ENCODE results near the gene HAND2.

The HAND2 gene

DNA sequence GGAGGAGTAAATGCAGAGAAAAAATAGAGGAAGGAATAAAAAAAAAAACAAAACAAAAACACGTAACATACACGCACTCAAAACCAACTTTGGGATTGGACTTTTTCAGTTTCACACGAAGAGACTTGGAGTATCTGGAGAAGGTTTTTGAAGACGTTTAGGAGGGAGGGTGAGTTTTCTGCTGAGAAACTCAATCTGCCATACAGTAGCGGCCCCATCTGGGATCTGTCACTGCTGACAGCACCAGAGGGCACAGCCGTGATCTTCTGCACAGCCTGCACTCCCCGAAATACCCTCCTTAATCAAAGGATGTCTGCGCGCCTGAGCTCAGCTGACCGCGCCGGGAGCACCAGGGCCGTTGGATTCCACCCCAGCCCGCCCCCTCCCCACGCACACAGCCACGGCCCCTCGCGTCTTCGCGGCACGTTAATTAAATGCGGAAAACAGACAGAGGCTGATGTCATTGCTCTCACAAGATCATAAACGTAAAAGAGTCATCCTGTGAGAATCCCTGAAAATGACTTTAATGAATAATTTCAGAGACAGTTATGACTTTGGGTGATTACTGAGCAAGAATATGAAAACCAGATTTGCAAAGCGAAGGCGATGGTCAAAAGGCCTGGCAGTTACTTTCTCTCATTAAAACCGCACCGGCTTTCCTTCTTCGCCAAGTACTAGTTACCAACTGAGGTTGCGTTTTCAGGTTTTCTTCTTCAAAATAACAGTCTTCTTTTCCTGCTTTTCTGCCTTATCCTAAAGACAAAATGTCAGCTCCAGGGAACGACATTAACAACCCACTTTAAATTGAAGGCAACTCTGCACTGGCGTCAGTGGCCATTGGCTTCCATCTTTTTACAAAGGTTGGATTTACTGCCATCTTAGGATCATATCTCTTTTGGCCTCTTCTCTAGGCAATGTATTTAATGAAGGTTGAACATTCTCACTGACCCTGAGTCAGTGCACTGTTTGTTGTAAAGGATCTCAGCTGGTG, 10.6 kb downstream of the HAND2 start:
- DNase-seq (ENCODE audit: low read depth in 2 of 2): no peak

DNA sequence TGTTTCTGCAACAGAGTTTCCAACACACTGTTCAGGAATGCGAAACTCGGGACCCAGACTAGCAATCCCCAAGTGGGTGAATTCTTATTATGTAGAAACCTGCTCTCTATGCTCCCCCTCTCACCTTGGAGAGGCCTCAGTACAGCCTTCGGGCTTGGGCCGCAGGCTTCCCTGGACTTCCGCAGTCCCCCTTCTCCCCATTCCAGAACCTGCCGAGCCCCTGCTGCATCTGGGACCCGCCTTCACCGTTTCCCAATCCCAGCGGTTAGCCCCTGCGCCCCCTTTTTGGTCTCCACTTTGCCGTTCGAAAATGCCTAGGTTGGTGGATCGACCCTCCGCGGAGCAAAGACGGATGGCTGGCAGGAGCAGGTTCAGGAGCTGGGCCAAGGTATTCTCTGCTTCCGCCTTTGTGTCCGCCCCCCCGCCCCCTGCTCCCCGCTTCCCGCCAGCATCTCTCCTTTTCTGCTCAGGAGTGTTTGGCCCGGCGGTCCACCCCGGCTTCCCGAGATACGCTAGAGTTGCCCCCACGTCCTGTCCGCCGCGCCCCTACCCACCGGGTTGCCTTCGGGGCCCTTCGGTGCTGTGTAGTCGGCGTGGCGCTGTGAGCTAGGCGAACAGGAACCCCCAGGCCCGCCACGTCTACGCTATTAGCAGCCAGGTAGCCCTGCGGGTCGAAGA, 11.5 kb downstream of the HAND2 start:
- DNase-seq (ENCODE audit: low read depth in 2 of 2): no peak

DNA sequence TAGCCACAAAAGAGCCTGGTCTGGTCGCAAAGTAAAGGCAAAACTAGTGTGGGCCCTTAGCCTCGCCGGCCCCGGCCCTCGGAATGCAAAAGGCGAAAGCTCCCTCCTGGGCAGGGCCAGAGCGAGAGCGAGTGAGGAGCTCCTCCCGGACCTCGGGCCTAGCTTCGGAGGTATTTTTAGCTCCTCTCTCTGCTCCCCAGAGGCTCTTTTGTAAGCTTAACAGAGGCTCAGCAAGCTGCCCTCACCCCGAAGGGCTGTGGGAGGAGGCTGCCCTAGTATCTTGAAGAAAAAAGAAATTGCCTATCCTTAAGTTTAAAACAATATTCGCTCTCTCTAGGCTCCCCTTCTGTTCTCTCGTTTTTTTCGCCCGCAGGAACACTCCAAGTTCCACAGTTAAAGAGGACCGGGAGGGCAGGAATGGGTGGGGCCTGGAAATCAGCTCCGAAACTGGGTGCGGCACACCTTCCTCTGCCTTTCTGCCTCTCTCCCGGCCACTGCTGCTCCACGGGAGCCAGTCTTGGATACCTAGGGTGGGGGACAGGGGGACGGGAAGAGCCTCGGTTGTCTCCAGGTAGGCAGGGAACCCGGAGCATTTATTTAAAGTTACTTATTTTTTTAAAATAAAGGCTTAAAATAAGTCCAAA, 12.1 kb downstream of the HAND2 start:
- no peak for DNase-seq (ENCODE audit: low read depth in 2 of 2)

DNA sequence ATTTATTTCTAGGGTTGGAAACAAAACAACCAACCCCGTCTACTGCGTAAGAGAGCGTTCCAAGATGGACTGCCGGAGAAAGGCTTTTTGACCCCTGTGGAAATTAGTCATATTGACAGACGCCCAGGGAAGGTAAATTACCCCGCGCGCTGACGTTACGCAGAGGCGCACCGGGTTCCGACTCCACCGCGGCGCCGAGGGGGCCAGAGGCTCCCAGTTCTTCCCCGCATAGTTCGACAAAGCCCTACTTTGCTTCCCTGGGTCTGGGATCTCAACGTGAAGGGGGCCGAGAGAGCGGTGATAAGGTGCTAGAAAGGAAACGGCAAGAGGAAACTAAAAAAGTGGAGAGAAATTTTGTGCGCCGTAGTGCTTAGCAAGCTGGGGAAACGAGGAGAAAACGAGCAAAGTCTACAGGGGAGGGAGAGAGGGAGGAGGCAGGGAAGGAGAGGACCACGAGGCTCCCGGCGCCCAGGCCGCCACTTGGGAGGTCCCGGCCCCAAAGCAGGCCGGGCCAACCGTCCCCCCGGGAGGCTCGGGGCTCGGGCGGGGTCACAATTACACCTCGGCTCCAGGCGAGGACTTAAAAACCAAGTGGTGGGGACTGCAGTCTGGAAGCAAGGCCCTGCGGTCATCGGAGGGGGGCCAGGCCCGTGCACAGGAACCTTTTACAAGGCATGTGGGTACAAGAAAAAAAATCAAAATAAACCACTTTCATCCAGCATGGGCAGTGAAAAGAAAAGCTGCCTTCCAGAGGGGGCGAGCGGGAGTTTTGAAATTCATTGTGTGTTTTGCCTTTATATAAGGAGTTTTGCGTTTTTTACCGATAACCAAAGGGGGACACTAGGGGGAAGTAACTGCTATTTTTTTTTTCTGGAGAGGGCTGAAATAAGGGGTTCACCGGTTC, 13.2 kb downstream of the HAND2 start:
- DNase-seq (ENCODE audit: low read depth in 2 of 2): no peak

DNA sequence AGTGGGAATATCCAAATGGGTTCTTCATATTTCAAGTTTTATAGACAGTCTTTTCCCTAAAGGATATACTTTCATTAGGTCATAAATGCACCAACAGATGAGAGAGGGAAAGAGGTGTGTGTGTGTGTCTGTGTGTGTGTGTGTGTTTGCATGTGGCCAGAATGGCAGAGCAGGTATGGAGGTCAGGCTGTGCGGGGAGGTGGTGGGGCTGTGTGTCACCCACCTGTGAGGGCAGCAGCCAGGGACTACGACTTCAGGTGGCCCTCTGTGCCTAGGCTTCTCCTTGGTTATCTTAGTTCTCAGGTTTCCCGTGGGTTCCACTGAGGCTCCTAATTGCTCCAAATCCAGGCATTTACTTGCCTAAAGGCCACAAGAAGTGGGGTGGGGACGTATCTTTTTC, 14.6 kb downstream of the HAND2 start:
- no peak for DNase-seq (ENCODE audit: low read depth in 2 of 2)

DNA sequence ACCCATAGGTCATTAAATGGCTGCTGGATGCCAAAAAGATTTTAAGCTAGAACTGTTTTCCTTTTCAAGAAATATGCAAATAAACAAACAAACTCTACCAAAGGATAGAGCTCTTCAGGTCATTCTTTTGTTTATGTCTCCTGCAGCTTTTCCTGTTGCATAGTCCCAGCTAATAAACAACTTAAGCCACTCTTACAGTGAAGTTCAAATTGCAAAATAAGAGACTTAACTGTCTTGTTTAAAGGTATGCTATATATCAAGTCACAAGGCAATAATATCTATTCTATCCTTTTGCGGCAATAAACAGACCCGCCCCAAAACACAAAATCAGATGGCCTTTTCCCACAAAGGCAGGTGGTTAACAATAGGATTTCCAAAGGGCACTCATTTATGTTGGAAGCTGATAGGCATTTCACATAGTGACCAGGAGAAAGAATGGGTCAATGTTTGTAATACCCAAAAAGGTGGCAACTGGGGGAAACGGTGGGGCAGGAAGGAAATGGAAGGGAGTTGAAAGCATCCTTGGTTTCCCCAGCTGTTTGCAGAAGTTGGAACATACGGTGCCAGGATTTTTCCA, 15.3 kb downstream of the HAND2 start:
- no peak for DNase-seq (ENCODE audit: low read depth in 2 of 2)

DNA sequence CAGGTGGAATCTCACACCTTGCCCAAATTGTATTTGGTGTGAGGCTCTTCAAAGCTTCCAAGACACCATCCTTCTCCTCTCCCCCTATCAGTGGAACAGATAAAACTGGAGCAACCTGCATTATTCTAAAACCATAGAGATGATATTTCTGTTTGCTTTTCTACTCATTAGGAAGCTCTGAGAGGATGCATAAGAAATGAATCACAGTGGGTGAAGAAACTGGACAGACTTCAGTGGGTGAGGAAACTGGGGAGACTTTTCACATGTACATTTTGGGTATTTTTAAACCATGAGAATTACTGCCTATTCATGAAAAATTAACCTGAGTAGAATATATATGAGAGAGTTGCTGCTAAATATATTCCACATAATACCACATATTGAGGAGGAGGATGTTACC, 16.4 kb downstream of the HAND2 start:
- no peak for DNase-seq (ENCODE audit: low read depth in 2 of 2)

DNA sequence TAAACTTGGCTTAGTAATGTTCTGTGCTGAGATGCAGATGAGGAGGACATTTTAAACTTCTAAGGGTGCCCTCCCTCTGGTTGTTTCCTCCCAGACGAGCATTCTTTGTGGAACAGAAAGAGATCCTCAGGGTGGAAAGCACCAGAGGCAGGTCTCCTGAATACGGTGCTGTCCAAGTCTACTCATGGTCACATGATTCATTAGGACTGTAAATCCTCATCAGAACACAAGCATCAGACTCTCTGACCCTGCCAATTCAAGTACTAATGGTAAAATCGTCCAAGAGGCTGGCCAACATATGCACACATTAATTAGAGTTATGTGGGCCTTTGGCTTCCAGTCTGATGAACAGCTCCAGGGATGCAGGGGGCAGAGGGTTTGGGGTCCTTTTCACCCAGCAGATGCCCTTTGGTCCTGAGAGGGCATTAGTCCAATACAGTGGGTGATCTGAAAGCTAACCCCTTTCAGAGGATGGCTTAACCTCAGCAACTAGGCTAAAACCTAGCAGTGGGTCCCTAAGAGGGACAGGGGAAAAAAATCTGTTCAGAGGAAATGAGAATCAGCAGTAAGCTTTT, 18.2 kb downstream of the HAND2 start:
- no peak for DNase-seq (ENCODE audit: low read depth in 2 of 2)

DNA sequence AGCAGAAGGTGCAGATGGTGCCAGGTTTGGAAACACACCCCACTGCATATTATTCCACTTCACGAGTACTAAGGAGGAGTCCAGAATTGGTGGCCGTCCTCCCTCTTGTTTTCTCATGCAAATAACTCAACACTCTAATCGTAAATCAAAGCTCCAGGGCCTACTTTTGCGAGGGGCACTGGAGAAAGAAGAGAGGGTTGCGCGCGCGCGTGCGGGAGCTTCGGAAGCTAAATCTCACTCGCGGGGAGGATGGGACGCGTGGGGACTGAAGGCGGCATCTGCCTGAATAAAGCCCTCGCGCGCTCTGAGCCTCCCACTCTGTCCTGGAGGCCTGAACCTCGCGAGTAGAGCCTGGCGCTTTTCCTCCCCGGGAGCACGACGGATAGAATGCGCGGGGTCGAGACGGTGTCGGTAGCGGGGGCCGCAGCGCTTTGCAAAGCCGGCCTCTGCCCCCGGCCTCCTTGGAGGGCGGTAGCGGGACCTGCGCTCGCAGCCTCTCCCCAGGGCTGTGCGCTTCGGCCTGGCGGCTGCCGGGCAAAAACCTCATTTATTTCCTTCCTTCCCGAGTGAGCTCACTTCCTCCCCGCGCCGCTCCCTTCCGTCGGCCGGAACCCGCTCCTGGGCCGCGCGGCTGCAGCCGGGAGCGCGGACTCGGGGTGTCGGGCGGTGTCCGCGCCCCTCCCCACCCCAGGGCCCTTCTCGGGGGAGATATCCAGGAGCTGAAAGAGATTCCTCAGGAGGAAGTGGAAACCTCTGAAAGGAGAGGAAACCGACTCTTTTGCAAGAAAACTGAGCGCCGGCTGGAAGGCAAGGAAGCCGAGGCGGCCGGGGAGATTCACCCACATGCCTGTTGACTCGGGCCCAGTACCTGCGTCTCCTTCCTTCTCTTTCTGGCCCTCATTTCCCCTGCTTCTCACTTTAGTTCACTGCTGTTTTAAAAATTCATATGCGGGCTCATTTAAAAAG, 20.7 kb downstream of the HAND2 start:
- DNase-seq (ENCODE audit: low read depth in 2 of 2): no peak

DNA sequence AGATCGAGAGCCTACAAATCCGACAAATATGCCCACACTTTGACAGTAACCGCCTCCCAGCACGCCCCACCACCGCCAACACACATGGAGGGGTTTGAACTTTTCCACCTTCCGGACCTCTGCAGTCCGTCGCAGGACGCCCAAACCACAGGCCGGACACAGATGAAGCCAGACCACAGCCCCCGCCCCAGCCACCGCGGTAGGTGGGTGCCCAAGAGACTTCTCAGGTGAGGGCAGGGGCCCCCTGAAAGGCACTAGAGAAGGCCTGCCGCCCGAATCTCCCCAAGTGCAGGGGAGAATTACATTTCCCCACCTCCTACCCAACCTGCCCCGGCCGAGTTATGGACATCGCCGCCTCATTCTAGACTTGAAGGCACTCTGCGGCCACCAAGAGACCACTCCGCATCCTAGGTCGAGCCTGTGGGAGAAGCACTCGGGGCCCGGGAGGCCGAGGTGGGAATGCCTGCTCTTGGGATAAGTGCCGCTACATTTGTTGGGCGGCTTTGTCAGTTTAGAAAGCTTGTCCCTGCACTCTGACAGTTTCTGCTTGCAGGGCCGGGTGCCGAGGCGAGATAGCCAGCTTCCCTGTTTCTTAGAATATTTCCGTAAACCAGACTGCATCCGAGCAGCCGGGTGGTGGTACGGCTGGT, 21.5 kb downstream of the HAND2 start:
- no peak for DNase-seq (ENCODE audit: low read depth in 2 of 2)

DNA sequence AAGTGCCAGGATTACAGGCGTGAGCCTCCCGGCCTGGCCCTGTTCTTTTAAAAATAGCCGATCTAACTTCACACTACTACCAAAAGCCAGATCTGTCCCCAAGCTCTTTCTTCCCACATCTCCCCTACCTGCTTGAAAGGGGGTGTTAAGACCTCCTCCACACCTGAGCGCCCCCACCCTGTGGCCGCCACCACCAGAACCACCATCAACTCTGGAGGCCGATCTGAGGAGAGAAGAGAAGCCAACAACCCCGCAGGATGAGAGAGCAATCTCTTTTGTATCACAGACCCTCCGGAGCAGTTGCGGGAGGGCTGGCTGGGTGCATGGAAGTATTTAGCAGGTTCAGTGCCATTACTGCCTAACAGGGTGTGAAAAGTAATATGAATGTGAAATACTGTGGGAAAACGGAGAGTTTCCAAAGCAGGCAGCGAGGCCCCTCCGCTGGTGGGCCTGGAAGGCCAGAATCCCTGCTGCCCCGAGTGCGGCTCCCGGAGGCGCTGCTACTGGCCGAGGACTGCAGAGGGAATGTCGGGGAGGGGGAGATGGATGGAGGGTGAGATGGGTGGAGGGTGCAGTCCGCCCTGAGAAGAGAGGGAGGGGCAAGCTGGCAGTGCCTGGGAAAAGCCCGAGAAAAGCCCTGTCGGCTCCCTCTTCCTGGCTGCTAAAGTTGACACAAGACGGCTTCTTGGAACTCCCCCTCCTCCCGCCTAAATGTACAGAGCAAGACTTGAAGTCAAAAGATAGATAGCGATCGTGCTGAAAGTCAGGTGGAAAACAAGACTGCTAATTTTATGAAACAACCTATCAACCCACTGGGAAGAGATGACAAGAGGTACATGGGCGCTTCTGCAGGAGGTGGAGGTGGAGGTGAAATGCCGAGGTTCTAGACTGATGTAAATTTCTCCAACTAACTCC, 22.3 kb downstream of the HAND2 start:
- no peak for DNase-seq (ENCODE audit: low read depth in 2 of 2)

DNA sequence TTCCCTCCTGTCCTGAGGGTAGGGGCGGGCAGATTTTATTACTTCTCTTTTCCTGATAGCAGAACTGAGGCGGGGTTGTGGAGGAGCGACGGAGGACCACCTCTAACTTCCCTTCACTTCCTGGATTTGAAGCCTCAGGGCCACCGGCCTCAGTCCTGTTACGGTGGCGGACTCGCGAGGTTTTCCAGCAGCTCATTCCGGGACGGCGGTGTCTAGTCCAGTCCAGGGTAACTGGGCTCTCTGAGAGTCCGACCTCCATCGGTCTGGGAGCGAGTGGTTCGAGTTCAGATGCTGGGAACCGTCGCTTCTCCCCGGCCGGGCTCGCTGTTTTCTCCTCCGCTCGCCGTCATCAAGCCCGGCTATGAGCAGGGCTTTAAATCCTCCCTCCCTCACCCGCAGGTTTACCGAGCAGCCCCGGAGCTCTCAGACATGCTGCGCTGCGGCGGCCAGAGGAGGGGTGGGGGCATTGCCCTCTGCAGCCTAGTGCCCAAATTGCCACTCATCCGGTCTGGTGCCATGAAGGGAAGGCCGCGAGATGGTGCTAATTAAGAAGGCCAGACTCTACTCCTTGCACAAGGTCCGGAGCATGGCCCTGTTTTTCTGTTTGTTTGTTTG, 23.3 kb downstream of the HAND2 start:
- DNase-seq (ENCODE audit: low read depth in 2 of 2): no peak

DNA sequence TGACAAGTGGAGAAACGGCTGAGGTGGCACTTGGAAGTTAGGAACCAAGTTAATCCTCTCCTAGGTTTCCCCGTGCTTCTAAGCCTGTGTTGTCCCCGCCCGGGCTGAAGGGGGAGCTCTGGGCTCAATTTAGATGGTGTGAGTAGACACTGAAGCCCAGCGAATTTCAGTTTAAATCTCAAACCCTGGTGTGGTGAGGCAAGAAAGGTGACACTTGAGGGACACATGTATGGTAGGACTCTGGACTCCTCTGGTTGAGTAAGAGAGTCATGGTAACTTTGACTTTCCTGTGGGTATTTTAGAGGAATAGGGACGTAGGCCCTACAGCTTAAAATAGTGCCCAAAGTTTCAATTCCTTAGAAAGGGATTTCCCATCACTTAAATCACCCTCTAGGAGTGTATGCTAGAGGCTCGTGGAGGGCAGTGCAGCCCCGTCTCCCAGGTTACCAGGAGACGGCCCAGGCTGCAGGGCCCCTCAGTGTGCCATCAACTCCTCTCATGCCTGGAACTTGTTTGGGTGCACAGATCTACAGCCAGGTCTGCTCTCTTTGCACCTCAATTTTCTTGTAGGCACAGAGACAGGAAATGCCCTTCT, 24.0 kb downstream of the HAND2 start:
- DNase-seq (ENCODE audit: low read depth in 2 of 2): no peak

DNA sequence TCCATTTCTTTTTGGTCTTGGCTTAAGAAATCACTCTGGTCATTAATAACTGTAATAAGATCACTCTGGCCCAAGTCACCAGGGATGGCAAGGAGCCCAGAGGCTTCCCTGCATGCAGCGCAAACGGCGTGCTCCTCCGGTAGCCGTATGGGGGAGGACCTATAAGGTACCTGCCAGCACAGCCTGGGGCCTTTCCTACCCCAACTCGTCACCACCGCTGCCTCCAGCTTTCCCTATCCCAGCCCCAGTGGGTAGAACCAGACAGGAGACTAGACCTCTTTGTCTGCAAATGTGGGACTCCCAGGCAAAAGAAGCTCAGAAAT, 25.9 kb downstream of the HAND2 start:
- DNase-seq (ENCODE audit: low read depth in 2 of 2): no peak

DNA sequence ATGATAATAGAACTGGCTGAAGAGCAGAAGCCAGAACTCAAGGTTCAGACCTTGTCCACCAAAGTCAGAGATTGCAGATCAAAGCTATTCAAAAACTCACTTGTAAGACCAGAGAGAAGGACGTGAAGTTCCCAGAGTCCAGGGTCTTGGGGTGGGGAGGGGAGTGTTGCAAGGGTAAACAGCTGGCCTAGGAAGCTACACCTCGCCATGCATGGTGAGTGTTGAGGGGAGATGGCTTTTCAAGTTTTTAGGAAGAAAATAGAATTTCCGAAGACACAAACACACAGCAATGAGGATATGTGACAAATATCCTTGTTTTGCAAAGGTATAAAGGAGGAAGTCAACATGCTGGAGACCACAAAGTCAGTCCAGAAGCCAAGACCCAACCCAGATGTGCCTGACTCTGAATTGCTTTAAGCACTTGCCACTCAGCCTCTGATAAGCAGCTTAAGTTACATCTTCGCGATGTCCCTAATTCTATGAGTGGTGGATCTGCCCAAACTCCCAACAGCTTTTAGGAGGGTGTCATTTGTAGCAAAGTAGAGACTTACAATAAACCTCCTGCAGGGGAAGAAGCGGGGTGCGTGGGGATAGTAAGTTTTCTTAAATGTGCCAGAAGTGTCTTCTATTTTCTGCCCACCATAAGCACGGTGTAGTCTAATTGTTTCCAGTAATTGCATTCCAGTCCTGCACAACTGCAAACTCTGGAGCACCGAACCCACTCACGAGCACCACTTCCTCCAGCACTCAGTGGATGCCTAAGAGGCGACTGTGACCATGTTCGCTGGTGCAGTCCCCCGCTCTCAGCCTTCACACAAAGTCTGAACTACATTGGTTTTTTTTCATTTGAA, 26.5 kb downstream of the HAND2 start:
- no peak for DNase-seq (ENCODE audit: low read depth in 2 of 2)

DNA sequence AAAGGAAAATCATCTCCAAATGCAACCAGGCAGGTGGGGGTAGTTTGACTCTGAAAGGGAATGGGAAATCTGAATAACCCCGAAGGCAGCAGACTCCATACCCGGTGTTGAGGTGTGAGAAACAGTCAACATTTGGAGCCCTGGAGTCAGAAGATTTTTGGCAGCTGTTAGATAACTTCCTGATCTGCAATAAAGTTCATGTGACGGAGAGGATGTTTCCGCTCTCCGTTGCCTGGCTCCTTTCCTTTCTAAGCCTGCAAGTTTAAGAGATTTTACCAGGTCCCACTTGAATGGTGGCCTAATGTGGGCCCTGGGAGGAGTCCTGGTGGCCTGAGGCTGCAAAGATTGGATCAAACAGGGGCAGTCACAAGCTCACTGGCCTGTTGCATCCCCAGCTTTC, 27.7 kb downstream of the HAND2 start:
- DNase-seq (ENCODE audit: low read depth in 2 of 2): no peak
